ENCODE data around the gene ABCC5.
A peak's percentile ranks its signal among the peaks of the same experiment; 100 is the strongest.
"Not testable (repeated sequence)": the region's sequence is repeated elsewhere in the genome, so short reads cannot be mapped to it uniquely, and the experiment has no call there.

ABCC5 gene

DNA sequence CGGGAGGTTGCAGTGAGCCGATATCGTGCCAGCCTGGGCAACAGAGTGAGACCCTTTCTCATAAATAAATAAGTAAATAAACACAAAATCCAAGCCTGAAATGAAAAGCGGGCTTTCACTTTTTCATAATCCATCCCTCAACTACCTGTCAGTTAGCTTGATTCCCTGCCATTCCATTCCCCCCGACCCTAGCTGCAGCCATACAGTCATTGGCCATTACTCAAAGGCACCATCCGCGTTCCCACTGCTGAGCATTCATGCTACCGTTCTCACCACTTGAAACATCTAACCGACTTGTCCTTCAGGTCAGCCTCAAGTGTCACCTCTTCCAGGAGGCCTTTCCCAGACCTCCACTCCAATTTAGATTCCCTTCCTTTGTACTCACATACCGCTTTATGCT lies 131.9 kb downstream of the ABCC5 start:
- DNase-seq (ENCODE audit: low spot score) = no peak

DNA sequence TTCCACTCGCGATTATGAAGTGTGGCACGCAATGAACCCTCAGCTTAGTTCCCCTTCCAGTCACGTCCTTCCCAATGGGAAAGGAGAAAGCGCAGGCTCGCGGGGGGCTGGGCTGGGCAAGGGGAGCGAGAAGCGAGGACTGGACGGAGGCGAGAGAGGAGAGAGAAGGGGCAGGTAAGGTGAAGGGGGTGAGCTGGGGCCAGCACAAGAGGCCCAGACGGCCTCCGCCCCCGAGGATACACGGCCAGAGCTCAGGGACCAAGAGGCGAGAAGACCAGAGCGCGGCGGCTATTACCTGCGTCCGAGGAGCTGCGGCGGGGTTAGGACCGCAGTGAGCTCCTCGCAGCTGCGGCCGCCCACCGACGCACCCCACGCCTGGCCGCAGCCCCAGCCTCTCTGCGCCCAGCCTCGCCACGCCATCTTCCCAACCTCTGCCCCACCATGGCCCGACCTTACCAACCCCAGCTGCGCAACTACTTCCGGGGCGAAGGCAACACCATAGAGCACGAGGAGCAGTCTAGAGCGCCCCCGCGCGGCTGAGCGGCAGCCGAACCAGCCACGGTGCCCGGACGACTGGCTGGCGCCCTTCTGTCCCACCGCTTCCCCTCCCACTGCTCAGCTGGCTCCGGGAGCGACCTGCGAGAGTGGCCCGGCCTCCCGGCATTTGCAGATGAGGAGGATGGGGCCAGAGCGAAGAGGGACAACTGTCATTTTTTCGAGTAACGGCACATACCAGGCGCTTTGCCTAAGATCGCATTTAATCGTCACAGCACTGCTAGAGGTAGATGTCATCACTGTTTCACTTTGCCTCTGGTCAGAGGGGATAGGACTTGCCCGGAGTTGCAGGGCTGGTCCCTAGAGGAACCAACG lies 133.0 kb downstream of the ABCC5 start, which contains the start of gene PARL:
Gene PARL (minus strand): TSS at position 454 of the 870 bp plus-strand sequence. CDS start 34 bp downstream, at position 420.
- DNase-seq (ENCODE audit: low spot score) = peak; percentile 96

GRCh38 chr3:183884097-183884426 lies 133.6 kb downstream of the ABCC5 start:
- DNase-seq (ENCODE audit: low spot score) = no peak

GRCh38 chr3:183883291-183884096 lies 134.2 kb downstream of the ABCC5 start:
- DNase-seq (ENCODE audit: low spot score) = no peak

DNA sequence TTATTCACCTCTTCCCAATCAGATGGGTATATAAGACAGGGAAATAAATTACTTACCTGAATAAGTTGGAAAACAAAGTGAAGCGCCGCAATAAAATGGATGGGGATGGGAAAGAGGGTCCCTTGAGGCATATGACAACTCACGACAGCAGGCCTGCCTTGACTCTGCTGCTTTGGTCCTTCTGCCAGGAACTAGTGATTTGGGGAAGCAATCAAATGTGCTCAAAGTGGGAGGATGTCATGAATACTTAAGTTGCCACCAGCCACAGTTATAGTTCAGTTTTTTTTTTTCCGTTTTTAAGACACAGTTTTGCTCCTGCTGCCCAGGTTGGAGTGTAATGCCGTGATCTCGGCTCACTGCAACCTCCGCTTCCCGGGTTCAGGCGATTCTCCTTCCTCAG lies 137.6 kb downstream of the ABCC5 start:
- DNase-seq (ENCODE audit: low spot score) = no peak

DNA sequence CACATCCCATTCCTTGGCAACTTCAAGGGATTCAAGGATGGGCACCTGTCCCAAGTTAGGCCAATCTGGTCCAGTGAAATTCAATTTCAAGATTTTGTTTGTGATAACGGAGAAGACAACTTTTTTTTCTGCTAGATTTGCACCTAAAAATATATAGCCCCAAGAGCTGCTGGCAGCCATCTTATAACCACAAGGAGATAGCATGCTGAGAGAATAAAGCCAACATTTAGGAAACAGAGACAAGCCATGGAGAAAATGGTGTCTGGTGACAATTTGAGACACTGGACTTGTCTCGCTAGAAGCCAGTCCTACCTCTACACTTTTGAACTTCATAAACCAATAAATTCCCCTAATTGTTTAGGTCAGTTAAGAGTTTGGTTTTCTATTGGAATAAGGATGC lies 138.4 kb downstream of the ABCC5 start:
- DNase-seq (ENCODE audit: low spot score) = no peak

DNA sequence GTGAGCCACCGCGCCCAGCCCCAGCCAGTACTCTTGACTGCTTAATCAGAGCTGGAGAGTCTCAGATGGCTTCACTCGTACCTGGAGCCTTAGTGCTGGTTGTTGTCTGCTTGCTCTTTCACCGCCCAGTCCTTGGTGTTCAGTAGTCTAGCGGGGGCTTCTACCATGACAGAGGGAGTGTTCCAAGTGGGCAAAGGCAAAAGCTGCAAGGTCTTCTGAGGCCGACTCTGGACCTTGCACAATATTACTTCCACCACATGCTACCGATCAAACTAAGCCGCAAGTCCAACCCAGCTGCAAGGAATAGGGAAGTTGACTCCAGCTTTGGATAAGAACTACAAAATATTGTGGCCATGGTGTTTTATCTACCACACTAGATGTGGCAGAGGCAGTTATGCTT lies 139.6 kb downstream of the ABCC5 start:
- no peak for DNase-seq (ENCODE audit: low spot score)

DNA sequence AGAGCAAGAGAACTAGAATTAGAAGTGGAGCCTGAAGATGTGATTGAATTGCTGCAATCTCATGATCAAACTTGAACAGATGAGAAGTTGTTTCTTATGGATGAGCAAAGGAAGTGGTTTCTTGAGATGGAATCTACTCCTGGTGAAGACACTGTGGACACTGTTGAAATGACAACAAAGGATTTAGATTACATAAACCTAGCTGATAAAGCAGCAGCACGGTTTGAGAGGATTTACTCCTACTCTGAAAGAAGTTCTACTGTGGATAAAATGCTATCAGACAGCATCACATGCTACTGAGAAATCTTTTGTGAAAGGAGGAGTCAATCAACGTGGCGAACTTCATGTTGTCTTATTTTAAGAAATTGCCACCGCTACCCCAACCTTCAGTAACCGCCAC lies 140.5 kb downstream of the ABCC5 start:
- not testable (repeated sequence) for DNase-seq (ENCODE audit: low spot score)

GRCh38 chr3:183875411-183875810 lies 142.3 kb downstream of the ABCC5 start:
- no peak for DNase-seq (ENCODE audit: low spot score)

- DNase-seq (ENCODE audit: low spot score) = no peak
Observed at GRCh38 chr3:183873914-183874313, 143.8 kb downstream of the ABCC5 start.

- DNase-seq (ENCODE audit: low spot score) = no peak
Observed at GRCh38 chr3:183871541-183871940, 146.1 kb downstream of the ABCC5 start.

DNA sequence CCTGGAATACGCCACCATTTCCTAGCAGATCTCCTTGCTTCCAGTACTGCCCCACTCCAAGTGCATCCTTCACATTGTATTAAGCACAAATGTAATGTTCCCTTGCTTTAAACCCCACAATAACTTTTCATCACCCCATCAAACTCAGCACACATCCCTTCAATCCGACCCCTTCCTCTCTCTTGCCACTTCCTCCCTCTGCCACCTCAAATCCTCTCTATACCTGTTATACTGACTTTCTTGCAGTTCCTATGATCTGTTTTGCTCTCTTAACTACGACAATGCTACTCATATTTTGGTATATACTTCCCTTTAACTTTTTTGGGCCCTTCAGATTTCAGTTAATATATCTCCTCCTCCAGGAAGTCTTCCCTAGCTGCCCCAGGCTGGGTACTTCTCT lies 147.1 kb downstream of the ABCC5 start:
- no peak for DNase-seq (ENCODE audit: low spot score)
